IMR-90 (cell line): ENCODE measurements around the gene MSMO1. TPM values are rescaled to one million over a fixed set of nuclear protein-coding genes. Genes with fewer than 3 reads are reported as not detected.

ENCODE experiments used
- ATAC-seq: fragments of 200-7000 bp; cut with Tn5 transposase; 2 replicates; pipeline ENCODE4 v1.9.1; 2020; ENCODE audit warnings: low read depth, mild to moderate bottlenecking, moderate library complexity
- BruUV-seq: library from RNA; stranded (reverse); fragments of 400-500 nt; replicated peaks from 2 replicates; lab custom pipeline; 2021; lab: Mats Ljungman, UMichigan
- CTCF ChIA-PET: fragments of 300-600 bp; formaldehyde crosslinking; extraction: SDS; loops from one replicate; lab custom pipeline; 2021; ENCODE audit warnings: antibody characterized with exemption; lab: Yijun Ruan, JAX
- POLR2A ChIA-PET: fragments of 300-600 bp; sonication (Branson Sonifier 250); formaldehyde crosslinking; loops from one replicate; lab custom pipeline; 2022; ENCODE audit warnings: antibody characterized with exemption; ENCODE audit not compliant: unreplicated experiment; lab: Charles Lee
- DNase-seq: peaks from one replicate; pipeline ENCODE4 v3.0.0; 2013
- H2AFZ ChIP-seq: replicated peaks from 2 replicates; pipeline ENCODE3; 2013; ENCODE audit warnings: low read length, mild to moderate bottlenecking; ENCODE audit not compliant: poor library complexity
- H2AK5ac ChIP-seq: 2 replicates; pipeline ENCODE4 v1.6.1; 2013; ENCODE audit warnings: low read depth, low read length, inconsistent platforms
- H2AK9ac ChIP-seq: replicated peaks from 2 replicates; pipeline ENCODE3; 2013; ENCODE audit warnings: mild to moderate bottlenecking, low read depth, low read length, moderate library complexity; ENCODE audit not compliant: poor library complexity
- H2BK120ac ChIP-seq: 2 replicates; pipeline ENCODE4 v1.6.1; 2013; ENCODE audit warnings: low read depth, low read length, inconsistent platforms
- H2BK15ac ChIP-seq: 3 replicates; pipeline ENCODE4 v1.6.1; 2013; ENCODE audit warnings: low read depth, low read length, inconsistent platforms
- H2BK20ac ChIP-seq: 2 replicates; pipeline ENCODE4 v1.6.1; 2013; ENCODE audit warnings: low read depth, mild to moderate bottlenecking, inconsistent platforms, low read length, moderate library complexity
- H2BK5ac ChIP-seq: 2 replicates; pipeline ENCODE4 v1.6.1; 2013; ENCODE audit warnings: mild to moderate bottlenecking, low read depth, low read length, inconsistent platforms; ENCODE audit not compliant: poor library complexity, severe bottlenecking
- H3K14ac ChIP-seq: replicated peaks from 2 replicates; pipeline ENCODE4 v1.6.1; 2013; ENCODE audit warnings: low read depth, low read length, inconsistent platforms
- H3K18ac ChIP-seq: 2 replicates; pipeline ENCODE4 v1.6.1; 2013; ENCODE audit warnings: low read depth, low read length, control low read depth
- H3K23ac ChIP-seq: 2 replicates; pipeline ENCODE4 v1.6.1; 2013; ENCODE audit warnings: low read depth, low read length, inconsistent platforms
- H3K27ac ChIP-seq: 2 replicates; pipeline ENCODE4 v1.5.1; 2013; ENCODE audit warnings: mild to moderate bottlenecking, control low read depth, low read length; ENCODE audit not compliant: insufficient read depth
- H3K27me3 ChIP-seq: 2 replicates; pipeline ENCODE4 v1.6.1; 2013; ENCODE audit warnings: low read length; ENCODE audit not compliant: control insufficient read depth, insufficient read depth
- H3K36me3 ChIP-seq: 2 replicates; pipeline ENCODE4 v1.6.1; 2013; ENCODE audit warnings: low read length, mixed read lengths; ENCODE audit not compliant: control insufficient read depth, insufficient read depth
- H3K4ac ChIP-seq: 2 replicates; pipeline ENCODE4 v1.6.1; 2013; ENCODE audit warnings: low read depth, low read length, inconsistent platforms
- H3K4me1 ChIP-seq: 2 replicates; pipeline ENCODE4 v1.6.1; 2013; ENCODE audit warnings: low read length, mixed read lengths; ENCODE audit not compliant: control insufficient read depth, insufficient read depth
- H3K4me2 ChIP-seq: 2 replicates; pipeline ENCODE4 v1.6.1; 2013; ENCODE audit warnings: low read depth, mild to moderate bottlenecking, control low read depth, low read length, moderate library complexity
- H3K4me3 ChIP-seq: 2 replicates; pipeline ENCODE4 v1.5.1; 2013; ENCODE audit warnings: low read depth, mild to moderate bottlenecking, control low read depth, low read length, moderate library complexity; ENCODE audit not compliant: insufficient read depth
- H3K56ac ChIP-seq: 2 replicates; pipeline ENCODE4 v1.6.1; 2013; ENCODE audit warnings: low read length, inconsistent platforms; ENCODE audit not compliant: insufficient read depth; ENCODE audit errors: extremely low read depth
- H3K79me1 ChIP-seq, 2 experiments: 2 replicates each; pipeline ENCODE4 v1.6.1; 2013; ENCODE audit warnings: low read length in 2 of 2, inconsistent platforms in 1 of 2, low read depth in 1 of 2
- H3K9ac ChIP-seq: 2 replicates; pipeline ENCODE4 v1.6.1; 2013; ENCODE audit warnings: low read depth, low read length, control low read depth
- H3K9me1 ChIP-seq: 2 replicates; pipeline ENCODE4 v1.6.1; 2013; ENCODE audit warnings: low read length, inconsistent platforms; ENCODE audit not compliant: insufficient read depth
- H3K9me3 ChIP-seq: 2 replicates; pipeline ENCODE4 v1.6.1; 2013; ENCODE audit warnings: low read length; ENCODE audit not compliant: control insufficient read depth, insufficient read depth
- H4K20me1 ChIP-seq: 2 replicates; pipeline ENCODE4 v1.6.1; 2013; ENCODE audit warnings: low read length, inconsistent platforms; ENCODE audit not compliant: insufficient read depth
- H4K5ac ChIP-seq: 2 replicates; pipeline ENCODE4 v1.6.1; 2013; ENCODE audit warnings: mild to moderate bottlenecking, low read depth, low read length, control low read depth
- H4K8ac ChIP-seq, 2 experiments: 2 replicates each; pipeline ENCODE4 v1.6.1; 2013; ENCODE audit warnings: low read depth in 2 of 2, low read length in 2 of 2, control low read depth in 1 of 2, inconsistent platforms in 1 of 2
- H4K91ac ChIP-seq: 2 replicates; pipeline ENCODE4 v1.6.1; 2013; ENCODE audit warnings: low read depth, low read length, inconsistent platforms; ENCODE audit not compliant: insufficient read depth
- BHLHE40 ChIP-seq: fragments of 150-350 bp; IDR thresholded peaks from 2 replicates; pipeline ENCODE4 v1.6.1; 2016; ENCODE audit warnings: mild to moderate bottlenecking, low read depth, low read length
- CEBPB ChIP-seq: IDR thresholded peaks from 2 replicates; pipeline ENCODE4 v1.6.1; 2012; ENCODE audit warnings: low read depth, low read length, improper control_type of control experiment
- CHD1 ChIP-seq: IDR thresholded peaks from 2 replicates; pipeline ENCODE4 v1.6.1; 2012; ENCODE audit warnings: low read depth, low read length, improper control_type of control experiment
- ELK1 ChIP-seq: fragments of 150-350 bp; IDR thresholded peaks from 2 replicates; pipeline ENCODE4 v1.6.1; 2016; ENCODE audit warnings: low read depth, mild to moderate bottlenecking, low read length, moderate library complexity, borderline replicate concordance
- FOS ChIP-seq: fragments of 150-350 bp; IDR thresholded peaks from 2 replicates; pipeline ENCODE4 v1.6.1; 2016; ENCODE audit warnings: low read depth, low read length
- MAFK ChIP-seq: IDR thresholded peaks from 2 replicates; pipeline ENCODE4 v1.6.1; 2012; ENCODE audit warnings: low read depth, low read length, improper control_type of control experiment
- MAZ ChIP-seq: IDR thresholded peaks from 2 replicates; pipeline ENCODE4 v1.6.1; 2012; ENCODE audit warnings: low read depth, mild to moderate bottlenecking, low read length, improper control_type of control experiment, moderate library complexity, borderline replicate concordance
- MXI1 ChIP-seq: IDR thresholded peaks from 2 replicates; pipeline ENCODE4 v1.6.1; 2012; ENCODE audit warnings: low read depth, mild to moderate bottlenecking, low read length, moderate library complexity, borderline replicate concordance
- NFE2L2 ChIP-seq: fragments of 150-350 bp; IDR thresholded peaks from 2 replicates; pipeline ENCODE4 v1.6.1; 2016; ENCODE audit warnings: low read depth, mild to moderate bottlenecking, low read length
- POLR2A ChIP-seq: IDR thresholded peaks from 2 replicates; pipeline ENCODE4 v1.6.1; 2012; ENCODE audit warnings: mild to moderate bottlenecking, low read depth, low read length
- RAD21 ChIP-seq: IDR thresholded peaks from 2 replicates; pipeline ENCODE4 v1.6.1; 2012; ENCODE audit warnings: low read length, improper control_type of control experiment
- RCOR1 ChIP-seq: IDR thresholded peaks from 2 replicates; pipeline ENCODE4 v1.6.1; 2012; ENCODE audit warnings: mild to moderate bottlenecking, low read length, improper control_type of control experiment; ENCODE audit not compliant: insufficient replicate concordance
- RFX5 ChIP-seq: IDR thresholded peaks from 2 replicates; pipeline ENCODE4 v1.8.0; 2012; ENCODE audit warnings: low read depth, mild to moderate bottlenecking, low read length, moderate library complexity
- SMC3 ChIP-seq: fragments of 150-350 bp; IDR thresholded peaks from 2 replicates; pipeline ENCODE4 v1.6.1; 2016; ENCODE audit warnings: low read depth, mild to moderate bottlenecking, antibody characterized with exemption, low read length, moderate library complexity
- WGBS, 2 experiments: methylation state at CpG; one replicate each; pipeline versions ENCODE4 v1.1.5 to v1.1.7; 2013; ENCODE audit warnings: missing lambda C conversion rate in 2 of 2; ENCODE audit not compliant: insufficient read length in 1 of 2; ENCODE audit errors: extremely low coverage in 2 of 2; 5-methylcytosine and 5-hydroxymethylcytosine counted together
- dilution Hi-C: fragments of 300-500 bp; cut with HindIII; formaldehyde crosslinking; loops from one replicate; pipeline ENCODE4 v1.14.3; 2018; ENCODE audit warnings: low sequenced_read_pairs; ENCODE audit not compliant: unreplicated experiment
- in situ Hi-C: fragments of 300-500 bp; cut with MboI; formaldehyde crosslinking; loops from 3 replicates; pipeline ENCODE4 v1.14.3; 2019; ENCODE audit warnings: low sequenced_read_pairs, inconsistent platforms, mixed read lengths
- intact Hi-C: fragments of 100-400 bp; cut with micrococcal nuclease; formaldehyde crosslinking; loops from 2 replicates; pipeline ENCODE4 v1.10.0; 2022
- polyA plus RNA-seq, 3 experiments: library from polyadenylated mRNA; depleted of rRNA; stranded (reverse); fragments of >200 nt; gene quantifications; 2 replicates each; pipeline ENCODE4 v1.2.3, GENCODE V29; 2012; ENCODE audit warnings: low replicate concordance in 1 of 3
- total RNA-seq: library from RNA; depleted of rRNA; stranded (reverse); fragments of >200 nt; gene quantifications from 2 replicates; pipeline ENCODE4 v1.2.3, GENCODE V29; 2012
- TF ChIP-seq, protein P1 (sequence below): conservative IDR thresholded peaks from 2 replicates; pipeline ENCODE4 v1.5.1; 2012; ENCODE audit warnings: mild to moderate bottlenecking, low read depth, low read length, improper control_type of control experiment
- TF ChIP-seq, protein P2 (sequence below): fragments of 150-350 bp; IDR thresholded peaks from 2 replicates; pipeline ENCODE4 v1.6.1; 2017; ENCODE audit warnings: mild to moderate bottlenecking, antibody characterized with exemption, low read length, low read depth

Gene MSMO1
- total and polyA plus RNA-seq, 2 of the 4 experiments (the other 2 are of a cell fraction), result 40.1 to 42.1 TPM

GRCh38 chr4:165319030-165319429 is 8.4 kb upstream of the MSMO1 start:
- H3K4me2 ChIP-seq, result no peak overlapping the region
- no peaks in the 10 kb centered on the region for H3K4me1 ChIP-seq
- no peak overlapping the region for H2BK120ac ChIP-seq
- no peak overlapping the region for H2AK9ac ChIP-seq
- H4K5ac ChIP-seq, result no peak overlapping the region
- TF ChIP-seq BHLHE40 (no peak), CHD1 (no peak), RCOR1 (no peak), MAFK (no peak), NFE2L2 (no peak), RAD21 (no peak), SMC3 (no peak), ELK1 (no peak), CEBPB (no peak), RFX5 (no peak), MAZ (no peak), FOS (no peak), MXI1 (no peak), POLR2A (no peak)
- TF ChIP-seq, protein P1, sequence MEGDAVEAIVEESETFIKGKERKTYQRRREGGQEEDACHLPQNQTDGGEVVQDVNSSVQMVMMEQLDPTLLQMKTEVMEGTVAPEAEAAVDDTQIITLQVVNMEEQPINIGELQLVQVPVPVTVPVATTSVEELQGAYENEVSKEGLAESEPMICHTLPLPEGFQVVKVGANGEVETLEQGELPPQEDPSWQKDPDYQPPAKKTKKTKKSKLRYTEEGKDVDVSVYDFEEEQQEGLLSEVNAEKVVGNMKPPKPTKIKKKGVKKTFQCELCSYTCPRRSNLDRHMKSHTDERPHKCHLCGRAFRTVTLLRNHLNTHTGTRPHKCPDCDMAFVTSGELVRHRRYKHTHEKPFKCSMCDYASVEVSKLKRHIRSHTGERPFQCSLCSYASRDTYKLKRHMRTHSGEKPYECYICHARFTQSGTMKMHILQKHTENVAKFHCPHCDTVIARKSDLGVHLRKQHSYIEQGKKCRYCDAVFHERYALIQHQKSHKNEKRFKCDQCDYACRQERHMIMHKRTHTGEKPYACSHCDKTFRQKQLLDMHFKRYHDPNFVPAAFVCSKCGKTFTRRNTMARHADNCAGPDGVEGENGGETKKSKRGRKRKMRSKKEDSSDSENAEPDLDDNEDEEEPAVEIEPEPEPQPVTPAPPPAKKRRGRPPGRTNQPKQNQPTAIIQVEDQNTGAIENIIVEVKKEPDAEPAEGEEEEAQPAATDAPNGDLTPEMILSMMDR, result no peak
- TF ChIP-seq, protein P2, sequence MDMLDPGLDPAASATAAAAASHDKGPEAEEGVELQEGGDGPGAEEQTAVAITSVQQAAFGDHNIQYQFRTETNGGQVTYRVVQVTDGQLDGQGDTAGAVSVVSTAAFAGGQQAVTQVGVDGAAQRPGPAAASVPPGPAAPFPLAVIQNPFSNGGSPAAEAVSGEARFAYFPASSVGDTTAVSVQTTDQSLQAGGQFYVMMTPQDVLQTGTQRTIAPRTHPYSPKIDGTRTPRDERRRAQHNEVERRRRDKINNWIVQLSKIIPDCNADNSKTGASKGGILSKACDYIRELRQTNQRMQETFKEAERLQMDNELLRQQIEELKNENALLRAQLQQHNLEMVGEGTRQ, result no peak
- in situ Hi-C loops, result no loop called here
- no peak overlapping the region for H2BK5ac ChIP-seq
- H3K27ac ChIP-seq, result no peak overlapping the region
- no peak overlapping the region for H2AFZ ChIP-seq
- H3K14ac ChIP-seq, result no peak overlapping the region
- H3K79me1 ChIP-seq, result no peaks in the 10 kb centered on the region
- dilution Hi-C loops, result no loop called here
- H3K36me3 ChIP-seq, result no peaks in the 10 kb centered on the region
- no peaks in the 10 kb centered on the region for H4K20me1 ChIP-seq
- ChIA-PET CTCF (interaction anchor here (0.6 kb wide), 1 partner anchor 95 kb away, joined by 3 read pairs; no protein-coding TSS in a partner anchor), POLR2A (no interaction called here)
- H2AK5ac ChIP-seq, result no peak overlapping the region
- H3K4ac ChIP-seq, result no peak overlapping the region
- DNase-seq, result no peak
- no TSS peak for BruUV-seq
- no peak overlapping the region for H3K18ac ChIP-seq
- ATAC-seq, result no peak
- no CpG with 5 or more reads among the region's 5 CpGs for WGBS, 2 experiments
- intact Hi-C loops, result no loop called here
- H3K9ac ChIP-seq, result no peak overlapping the region
- H3K9me1 ChIP-seq, result no peaks in the 10 kb centered on the region
- no peak overlapping the region for H3K23ac ChIP-seq
- H3K27me3 ChIP-seq, result no peaks in the 10 kb centered on the region
- no peak overlapping the region for H3K56ac ChIP-seq
- H3K4me3 ChIP-seq, result no peak overlapping the region
- H4K91ac ChIP-seq, result no peak overlapping the region
- H3K9me3 ChIP-seq, result no peaks in the 10 kb centered on the region
- H2BK15ac ChIP-seq, result no peak overlapping the region
- H2BK20ac ChIP-seq, result no peak overlapping the region
- H4K8ac ChIP-seq, result no peak overlapping the region
